ENCODE results near the gene SNRPN. TPM values are rescaled to one million over a fixed set of nuclear protein-coding genes. Genes with fewer than 3 reads are reported as not detected.

The SNRPN gene
- total RNA-seq, 1 donor from 2014 or later: 164 TPM

- no peak for DNase-seq (ENCODE audit: low spot score in 2 of 2, unreplicated experiment in 2 of 2)
- TF ChIP-seq, protein P1, sequence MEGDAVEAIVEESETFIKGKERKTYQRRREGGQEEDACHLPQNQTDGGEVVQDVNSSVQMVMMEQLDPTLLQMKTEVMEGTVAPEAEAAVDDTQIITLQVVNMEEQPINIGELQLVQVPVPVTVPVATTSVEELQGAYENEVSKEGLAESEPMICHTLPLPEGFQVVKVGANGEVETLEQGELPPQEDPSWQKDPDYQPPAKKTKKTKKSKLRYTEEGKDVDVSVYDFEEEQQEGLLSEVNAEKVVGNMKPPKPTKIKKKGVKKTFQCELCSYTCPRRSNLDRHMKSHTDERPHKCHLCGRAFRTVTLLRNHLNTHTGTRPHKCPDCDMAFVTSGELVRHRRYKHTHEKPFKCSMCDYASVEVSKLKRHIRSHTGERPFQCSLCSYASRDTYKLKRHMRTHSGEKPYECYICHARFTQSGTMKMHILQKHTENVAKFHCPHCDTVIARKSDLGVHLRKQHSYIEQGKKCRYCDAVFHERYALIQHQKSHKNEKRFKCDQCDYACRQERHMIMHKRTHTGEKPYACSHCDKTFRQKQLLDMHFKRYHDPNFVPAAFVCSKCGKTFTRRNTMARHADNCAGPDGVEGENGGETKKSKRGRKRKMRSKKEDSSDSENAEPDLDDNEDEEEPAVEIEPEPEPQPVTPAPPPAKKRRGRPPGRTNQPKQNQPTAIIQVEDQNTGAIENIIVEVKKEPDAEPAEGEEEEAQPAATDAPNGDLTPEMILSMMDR (IDR thresholded peaks at IDR 0.05; ENCODE audit: unreplicated experiment): no peak
- Mint-ChIP-seq H3K27me3 (ENCODE audit: low read depth) (no peaks in the 10 kb centered on the region), H3K27ac (no peak overlapping the region), H3K4me3 (no peak overlapping the region), H3K9me3 (peaks cover 62% of the 10 kb centered on the region), H3K4me1 (no peaks in the 10 kb centered on the region), H3K36me3 (peaks cover 50% of the 10 kb centered on the region)
Measured at GRCh38 chr15:25019434-25019833, 64.6 kb downstream of the SNRPN start.

GRCh38 chr15:25022233-25022632, 67.4 kb downstream of the SNRPN start:
- TF ChIP-seq, protein P1 (IDR thresholded peaks at IDR 0.05; ENCODE audit: unreplicated experiment): no peak
- Mint-ChIP-seq H3K4me3 (no peak overlapping the region), H3K27ac (no peak overlapping the region), H3K27me3 (ENCODE audit: low read depth) (no peaks in the 10 kb centered on the region), H3K36me3 (peaks cover 51% of the 10 kb centered on the region), H3K9me3 (peaks cover 65% of the 10 kb centered on the region), H3K4me1 (no peaks in the 10 kb centered on the region)
- DNase-seq (ENCODE audit: low spot score in 2 of 2, unreplicated experiment in 2 of 2): no peak

Other genes with a start within 250 kb of the SNRPN start
- 22.6 to 33.1 TPM (median 27.0 TPM) in 3 replicates for gene SNURF, start within 50 bp of the SNRPN start, total RNA-seq